Thyroid gland (tissue), 4 donors: Measurements from ENCODE around the gene TMEM92. TPM values are rescaled to one million over a fixed set of nuclear protein-coding genes. Genes with fewer than 3 reads are reported as not detected.

Source experiments
- DNase-seq, 2 donors: peaks; one replicate each; pipeline ENCODE4 v3.0.0-alpha.2; 2019
- H3K27ac ChIP-seq, 3 donors: fragments of 200-600 bp; sonication (generic); 1 replicate in 2 of 3; 2 replicates in 1 of 3; pipeline ENCODE4 v1.5.1; 2016 to 2019; ENCODE audit warnings: mild to moderate bottlenecking in 1 of 3, moderate library complexity in 1 of 3
- H3K27me3 ChIP-seq: fragments of 200-600 bp; sonication (generic); one replicate; pipeline ENCODE4 v1.5.1; 2019
- H3K36me3 ChIP-seq, 2 donors: fragments of 200-600 bp; sonication (generic); one replicate each; pipeline ENCODE4 v1.5.1; 2016 to 2019
- H3K4me1 ChIP-seq, 2 donors: fragments of 200-600 bp; sonication (generic); one replicate each; pipeline ENCODE4 v1.5.1; 2017 to 2019
- H3K4me3 ChIP-seq, 3 donors: fragments of 200-600 bp; sonication (generic); replicated peaks in 1 of 3; 1 replicate in 2 of 3; 2 replicates in 1 of 3; pipeline ENCODE4 v1.5.1; 2016; ENCODE audit warnings: mild to moderate bottlenecking in 1 of 3
- H3K9me3 ChIP-seq: fragments of 200-600 bp; sonication (generic); one replicate; pipeline ENCODE4 v1.5.1; 2017
- POLR2A ChIP-seq, 2 donors: fragments of 450-650 bp; IDR thresholded peaks; one replicate each; pipeline ENCODE4 v1.6.1; 2017; ENCODE audit warnings: antibody characterized with exemption in 2 of 2, mild to moderate bottlenecking in 2 of 2, moderate library complexity in 1 of 2
- WGBS, 2 donors: methylation state at CpG; one replicate each; pipeline ENCODE4 v1.1.5; 2017; 5-methylcytosine and 5-hydroxymethylcytosine counted together
- intact Hi-C: fragments of 100-400 bp; cut with DNase I; formaldehyde crosslinking; loops from one replicate; pipeline ENCODE4 v1.15.1; 2023
- total RNA-seq, 4 donors: library from RNA; depleted of rRNA; stranded (reverse); fragments of >200 nt; gene quantifications; one replicate each; pipeline ENCODE4 v1.2.3, GENCODE V29; 2016
- TF ChIP-seq, protein P1 (sequence below), 6 experiments: fragments of 200-600 bp in 3 of 6; fragments of 450-650 bp in 3 of 6; sonication (generic) in 3 of 6; IDR thresholded peaks; one replicate each; pipeline ENCODE4 v1.5.1; 2016 to 2019; ENCODE audit warnings: antibody characterized with exemption in 6 of 6, mild to moderate bottlenecking in 2 of 6, inconsistent platforms in 1 of 6, moderate library complexity in 1 of 6

The TMEM92 gene
- total RNA-seq, 4 donors from 2014 or later: not detected

DNA sequence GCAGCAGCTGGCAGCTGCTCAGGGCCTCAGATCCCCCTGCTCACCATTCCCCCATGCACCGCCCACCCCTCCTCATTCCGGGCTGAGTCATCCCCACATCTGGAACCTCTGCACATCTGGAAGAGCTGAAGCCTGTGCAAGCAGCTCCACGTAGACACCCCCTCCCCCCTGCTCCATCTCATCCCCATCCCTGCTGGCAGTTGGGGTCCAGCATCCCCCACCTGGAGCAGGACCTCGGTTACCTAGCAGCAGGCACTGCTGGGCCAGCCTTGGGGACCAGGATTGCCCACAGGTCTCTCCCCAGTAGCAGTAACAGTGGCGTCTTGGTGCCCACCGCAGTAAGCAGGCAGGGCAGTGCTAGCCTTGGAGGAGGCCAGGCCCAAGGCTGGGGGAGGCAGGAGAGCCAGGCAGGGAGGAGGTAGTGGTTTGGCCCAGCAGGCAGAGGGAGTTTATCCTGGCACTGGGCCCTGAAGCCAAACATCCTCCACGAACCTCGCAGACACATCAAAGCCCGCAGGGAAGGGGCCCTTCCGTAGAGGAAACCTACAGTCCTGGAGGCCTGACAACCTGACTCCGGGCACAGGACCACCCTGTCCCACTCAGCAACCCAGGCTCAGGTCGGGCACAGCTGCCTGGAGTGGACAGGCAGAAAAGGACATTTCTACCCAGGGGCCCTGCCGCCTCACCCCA, 7.7 kb upstream of the TMEM92 start:
- peaks cover 0 to 9% of the 10 kb centered on the region in 2 donors for H3K4me1 ChIP-seq
- H3K27me3 ChIP-seq: no peaks in the 10 kb centered on the region
- intact Hi-C loops: no loop called here
- no peak for DNase-seq
- no peak overlapping the region for H3K4me3 ChIP-seq
- no peaks in the 10 kb centered on the region for H3K9me3 ChIP-seq
- TF ChIP-seq POLR2A (IDR thresholded peaks at IDR 0.05): no peak
- TF ChIP-seq, protein P1, sequence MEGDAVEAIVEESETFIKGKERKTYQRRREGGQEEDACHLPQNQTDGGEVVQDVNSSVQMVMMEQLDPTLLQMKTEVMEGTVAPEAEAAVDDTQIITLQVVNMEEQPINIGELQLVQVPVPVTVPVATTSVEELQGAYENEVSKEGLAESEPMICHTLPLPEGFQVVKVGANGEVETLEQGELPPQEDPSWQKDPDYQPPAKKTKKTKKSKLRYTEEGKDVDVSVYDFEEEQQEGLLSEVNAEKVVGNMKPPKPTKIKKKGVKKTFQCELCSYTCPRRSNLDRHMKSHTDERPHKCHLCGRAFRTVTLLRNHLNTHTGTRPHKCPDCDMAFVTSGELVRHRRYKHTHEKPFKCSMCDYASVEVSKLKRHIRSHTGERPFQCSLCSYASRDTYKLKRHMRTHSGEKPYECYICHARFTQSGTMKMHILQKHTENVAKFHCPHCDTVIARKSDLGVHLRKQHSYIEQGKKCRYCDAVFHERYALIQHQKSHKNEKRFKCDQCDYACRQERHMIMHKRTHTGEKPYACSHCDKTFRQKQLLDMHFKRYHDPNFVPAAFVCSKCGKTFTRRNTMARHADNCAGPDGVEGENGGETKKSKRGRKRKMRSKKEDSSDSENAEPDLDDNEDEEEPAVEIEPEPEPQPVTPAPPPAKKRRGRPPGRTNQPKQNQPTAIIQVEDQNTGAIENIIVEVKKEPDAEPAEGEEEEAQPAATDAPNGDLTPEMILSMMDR (IDR thresholded peaks at IDR 0.05): no peak
- H3K27ac ChIP-seq: no peak overlapping the region
- no peaks in the 10 kb centered on the region for H3K36me3 ChIP-seq
- WGBS, 2 donors: 42 to 50% methylated on average over 4 to 13 of the region's 13 CpGs

- WGBS, 2 donors: 60 to 61% methylated on average over 10 of the region's 10 CpGs
- DNase-seq: no peak
- Histone ChIP-seq H3K27ac (no peak overlapping the region), H3K9me3 (no peaks in the 10 kb centered on the region), H3K36me3 (no peaks in the 10 kb centered on the region), H3K27me3 (no peaks in the 10 kb centered on the region), H3K4me1 (peaks cover 0 to 9% of the 10 kb centered on the region in 2 donors), H3K4me3 (no peak overlapping the region)
- no peak for TF ChIP-seq POLR2A (IDR thresholded peaks at IDR 0.05)
- TF ChIP-seq, protein P1 (IDR thresholded peaks at IDR 0.05): no peak
- intact Hi-C loops: no loop called here
These were observed 7.0 kb upstream of the TMEM92 start for GRCh38 chr17:50267074-50267841.

- intact Hi-C loops: no loop called here
- 49 to 56% methylated on average over 4 to 5 of the region's 5 CpGs for WGBS, 2 donors
- H3K27me3 ChIP-seq: no peaks in the 10 kb centered on the region
- H3K9me3 ChIP-seq: no peaks in the 10 kb centered on the region
- H3K4me1 ChIP-seq: peaks cover 0 to 16% of the 10 kb centered on the region in 2 donors
- no peak overlapping the region for H3K4me3 ChIP-seq
- TF ChIP-seq, protein P1 (IDR thresholded peaks at IDR 0.05): no peak
- TF ChIP-seq POLR2A (IDR thresholded peaks at IDR 0.05): no peak
- DNase-seq: no peak
- no peak overlapping the region for H3K27ac ChIP-seq
- H3K36me3 ChIP-seq: no peaks in the 10 kb centered on the region
These were observed 6.2 kb upstream of the TMEM92 start for GRCh38 chr17:50268026-50268425.

DNA sequence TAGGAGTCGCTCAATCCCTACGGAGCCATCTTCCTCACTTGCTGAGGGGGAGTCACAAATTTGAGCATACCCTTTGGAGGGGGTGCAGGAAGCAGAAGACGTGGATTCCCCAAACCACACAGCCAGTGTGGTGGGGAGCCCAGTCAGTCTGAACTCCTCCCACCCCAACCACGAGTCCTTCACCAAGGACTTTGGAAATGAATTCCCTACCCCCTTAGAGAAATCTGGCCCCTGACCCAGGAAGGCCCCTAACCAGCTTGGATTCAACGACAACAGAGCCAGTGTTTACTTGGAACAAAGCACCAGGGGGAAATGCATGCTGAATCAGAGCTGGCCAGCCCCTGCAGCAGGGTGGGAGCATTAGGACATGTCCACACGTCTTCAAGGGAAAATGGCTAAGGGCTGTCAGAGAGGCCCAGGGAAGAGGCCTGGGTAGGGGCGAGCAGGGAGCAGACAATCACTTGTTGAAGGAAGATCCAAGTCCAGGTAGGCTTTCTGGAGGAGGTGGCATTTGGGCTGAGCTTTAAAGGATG, 5.5 kb upstream of the TMEM92 start:
- no peak overlapping the region for H3K27ac ChIP-seq
- H3K9me3 ChIP-seq: no peaks in the 10 kb centered on the region
- H3K4me3 ChIP-seq: no peak overlapping the region
- no peaks in the 10 kb centered on the region for H3K27me3 ChIP-seq
- TF ChIP-seq, protein P1 (IDR thresholded peaks at IDR 0.05): no peak
- TF ChIP-seq POLR2A (IDR thresholded peaks at IDR 0.05): no peak
- DNase-seq: no peak
- no peaks in the 10 kb centered on the region for H3K36me3 ChIP-seq
- 74 to 91% methylated on average over 7 of the region's 7 CpGs for WGBS, 2 donors
- intact Hi-C loops: no loop called here
- peaks cover 0 to 20% of the 10 kb centered on the region in 2 donors for H3K4me1 ChIP-seq
